GM23338 (cell line): ENCODE measurements around the gene FBRSL1.

Source experiments
- CREB1 ChIP-seq: fragments of 250-450 bp; sonication (Bioruptor Pico); IDR thresholded peaks from 2 replicates; pipeline ENCODE4 v1.5.0; 2020; ENCODE audit warnings: low read depth, mild to moderate bottlenecking, moderate library complexity
- EZH2 ChIP-seq: fragments of 200-600 bp; sonication (generic); IDR thresholded peaks from one replicate; pipeline ENCODE4 v1.8.0; 2017; ENCODE audit warnings: antibody characterized with exemption, mild to moderate bottlenecking, low read depth; ENCODE audit not compliant: unreplicated experiment
- POLR2AphosphoS5 ChIP-seq: IDR thresholded peaks from 2 replicates; pipeline ENCODE4 v1.6.1; 2016; ENCODE audit warnings: antibody characterized with exemption, low read depth
- TF ChIP-seq, protein P1 (sequence below), 2 experiments: fragments of 200-600 bp in 1 of 2; sonication (generic) in 1 of 2; conservative IDR thresholded peaks; 2 replicates each; pipeline versions ENCODE4 v1.5.1 to v1.6.1; 2016 to 2017; ENCODE audit warnings: antibody characterized with exemption in 2 of 2, low read depth in 2 of 2, mild to moderate bottlenecking in 2 of 2, moderate library complexity in 1 of 2
- TF ChIP-seq, protein P2 (sequence below): IDR thresholded peaks from one replicate; pipeline ENCODE4 v1.6.1; 2018; ENCODE audit warnings: antibody characterized with exemption; ENCODE audit not compliant: unreplicated experiment

DNA sequence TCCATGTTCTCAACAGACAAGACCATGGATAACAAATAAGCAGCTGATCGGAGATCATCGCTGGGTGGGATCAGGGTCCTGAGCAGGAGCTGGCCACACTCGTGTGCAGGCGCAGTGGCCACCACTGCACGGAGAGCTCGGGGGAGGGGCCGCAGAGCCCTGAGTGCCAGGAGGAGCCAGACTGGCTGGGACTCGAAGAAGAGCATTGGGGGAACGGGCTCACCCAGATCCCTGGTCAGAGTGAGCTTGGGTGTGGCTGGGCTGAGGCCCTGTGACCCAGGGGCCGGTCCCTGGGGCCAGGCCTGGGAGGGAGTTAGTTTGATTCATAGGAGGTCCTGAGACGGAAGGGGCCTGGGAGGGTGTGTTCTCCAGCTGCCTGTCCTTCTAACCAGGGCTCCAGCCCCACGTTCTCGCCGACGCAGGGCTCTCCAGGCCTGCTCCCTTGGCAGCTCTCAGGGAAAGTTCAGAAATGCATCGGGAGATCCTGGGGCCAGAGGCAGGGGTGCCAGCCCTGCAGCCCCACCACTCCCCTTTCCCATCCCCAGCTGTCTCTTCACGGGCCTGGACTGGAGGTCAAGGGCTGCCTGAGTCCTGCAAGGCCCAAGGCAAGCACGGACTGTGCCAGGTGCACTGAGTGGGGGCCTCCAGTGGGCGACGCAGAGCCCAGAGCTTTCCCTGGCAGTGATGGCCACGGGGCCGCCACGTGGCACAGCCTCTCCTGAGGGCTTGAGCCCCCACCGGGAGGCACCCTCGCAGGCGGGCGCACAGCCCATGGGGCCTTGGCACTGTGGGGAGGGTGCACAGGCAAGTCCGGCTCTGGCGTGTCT, 48.1 kb downstream of the FBRSL1 start:
- TF ChIP-seq EZH2 (no peak), CREB1 (CRISPR knock-in tag) (no peak), POLR2AphosphoS5 (no peak)
- TF ChIP-seq, protein P1, sequence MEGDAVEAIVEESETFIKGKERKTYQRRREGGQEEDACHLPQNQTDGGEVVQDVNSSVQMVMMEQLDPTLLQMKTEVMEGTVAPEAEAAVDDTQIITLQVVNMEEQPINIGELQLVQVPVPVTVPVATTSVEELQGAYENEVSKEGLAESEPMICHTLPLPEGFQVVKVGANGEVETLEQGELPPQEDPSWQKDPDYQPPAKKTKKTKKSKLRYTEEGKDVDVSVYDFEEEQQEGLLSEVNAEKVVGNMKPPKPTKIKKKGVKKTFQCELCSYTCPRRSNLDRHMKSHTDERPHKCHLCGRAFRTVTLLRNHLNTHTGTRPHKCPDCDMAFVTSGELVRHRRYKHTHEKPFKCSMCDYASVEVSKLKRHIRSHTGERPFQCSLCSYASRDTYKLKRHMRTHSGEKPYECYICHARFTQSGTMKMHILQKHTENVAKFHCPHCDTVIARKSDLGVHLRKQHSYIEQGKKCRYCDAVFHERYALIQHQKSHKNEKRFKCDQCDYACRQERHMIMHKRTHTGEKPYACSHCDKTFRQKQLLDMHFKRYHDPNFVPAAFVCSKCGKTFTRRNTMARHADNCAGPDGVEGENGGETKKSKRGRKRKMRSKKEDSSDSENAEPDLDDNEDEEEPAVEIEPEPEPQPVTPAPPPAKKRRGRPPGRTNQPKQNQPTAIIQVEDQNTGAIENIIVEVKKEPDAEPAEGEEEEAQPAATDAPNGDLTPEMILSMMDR (conservative IDR thresholded peaks at IDR 0.05; ENCODE audit: low read depth in 2 of 2), result no peak
- TF ChIP-seq, protein P2, sequence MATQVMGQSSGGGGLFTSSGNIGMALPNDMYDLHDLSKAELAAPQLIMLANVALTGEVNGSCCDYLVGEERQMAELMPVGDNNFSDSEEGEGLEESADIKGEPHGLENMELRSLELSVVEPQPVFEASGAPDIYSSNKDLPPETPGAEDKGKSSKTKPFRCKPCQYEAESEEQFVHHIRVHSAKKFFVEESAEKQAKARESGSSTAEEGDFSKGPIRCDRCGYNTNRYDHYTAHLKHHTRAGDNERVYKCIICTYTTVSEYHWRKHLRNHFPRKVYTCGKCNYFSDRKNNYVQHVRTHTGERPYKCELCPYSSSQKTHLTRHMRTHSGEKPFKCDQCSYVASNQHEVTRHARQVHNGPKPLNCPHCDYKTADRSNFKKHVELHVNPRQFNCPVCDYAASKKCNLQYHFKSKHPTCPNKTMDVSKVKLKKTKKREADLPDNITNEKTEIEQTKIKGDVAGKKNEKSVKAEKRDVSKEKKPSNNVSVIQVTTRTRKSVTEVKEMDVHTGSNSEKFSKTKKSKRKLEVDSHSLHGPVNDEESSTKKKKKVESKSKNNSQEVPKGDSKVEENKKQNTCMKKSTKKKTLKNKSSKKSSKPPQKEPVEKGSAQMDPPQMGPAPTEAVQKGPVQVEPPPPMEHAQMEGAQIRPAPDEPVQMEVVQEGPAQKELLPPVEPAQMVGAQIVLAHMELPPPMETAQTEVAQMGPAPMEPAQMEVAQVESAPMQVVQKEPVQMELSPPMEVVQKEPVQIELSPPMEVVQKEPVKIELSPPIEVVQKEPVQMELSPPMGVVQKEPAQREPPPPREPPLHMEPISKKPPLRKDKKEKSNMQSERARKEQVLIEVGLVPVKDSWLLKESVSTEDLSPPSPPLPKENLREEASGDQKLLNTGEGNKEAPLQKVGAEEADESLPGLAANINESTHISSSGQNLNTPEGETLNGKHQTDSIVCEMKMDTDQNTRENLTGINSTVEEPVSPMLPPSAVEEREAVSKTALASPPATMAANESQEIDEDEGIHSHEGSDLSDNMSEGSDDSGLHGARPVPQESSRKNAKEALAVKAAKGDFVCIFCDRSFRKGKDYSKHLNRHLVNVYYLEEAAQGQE, result no peak
